Measurements from ENCODE around the gene HSPB6. TPM values are rescaled to one million over a fixed set of nuclear protein-coding genes. Genes with fewer than 3 reads are reported as not detected.

HSPB6 gene
- polyA plus RNA-seq, 1 of the 3 experiments (the other 2 are of a cell fraction) = 0.43 TPM

DNA sequence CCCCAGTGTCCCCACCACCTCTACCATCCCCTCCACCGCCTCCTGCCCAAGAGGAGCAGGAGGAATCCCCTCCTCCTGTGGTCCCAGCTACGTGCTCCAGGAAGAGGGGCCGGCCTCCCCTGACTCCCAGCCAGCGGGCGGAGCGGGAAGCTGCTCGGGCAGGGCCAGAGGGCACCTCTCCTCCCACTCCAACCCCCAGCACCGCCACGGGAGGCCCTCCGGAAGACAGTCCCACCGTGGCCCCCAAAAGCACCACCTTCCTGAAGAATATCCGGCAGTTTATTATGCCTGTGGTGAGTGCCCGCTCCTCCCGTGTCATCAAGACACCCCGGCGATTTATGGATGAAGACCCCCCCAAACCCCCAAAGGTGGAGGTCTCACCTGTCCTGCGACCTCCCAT, 36.2 kb downstream of the HSPB6 start:
- peaks cover 5 to 20% of the 10 kb centered on the region in 2 experiments; a peak in 3 of 4 replicates for H3K4me1 ChIP-seq (ENCODE audit: control insufficient read depth in 1 of 2, insufficient read depth in 2 of 2, low read depth in 1 of 2, low read length in 1 of 2)
- TF ChIP-seq, protein P1, sequence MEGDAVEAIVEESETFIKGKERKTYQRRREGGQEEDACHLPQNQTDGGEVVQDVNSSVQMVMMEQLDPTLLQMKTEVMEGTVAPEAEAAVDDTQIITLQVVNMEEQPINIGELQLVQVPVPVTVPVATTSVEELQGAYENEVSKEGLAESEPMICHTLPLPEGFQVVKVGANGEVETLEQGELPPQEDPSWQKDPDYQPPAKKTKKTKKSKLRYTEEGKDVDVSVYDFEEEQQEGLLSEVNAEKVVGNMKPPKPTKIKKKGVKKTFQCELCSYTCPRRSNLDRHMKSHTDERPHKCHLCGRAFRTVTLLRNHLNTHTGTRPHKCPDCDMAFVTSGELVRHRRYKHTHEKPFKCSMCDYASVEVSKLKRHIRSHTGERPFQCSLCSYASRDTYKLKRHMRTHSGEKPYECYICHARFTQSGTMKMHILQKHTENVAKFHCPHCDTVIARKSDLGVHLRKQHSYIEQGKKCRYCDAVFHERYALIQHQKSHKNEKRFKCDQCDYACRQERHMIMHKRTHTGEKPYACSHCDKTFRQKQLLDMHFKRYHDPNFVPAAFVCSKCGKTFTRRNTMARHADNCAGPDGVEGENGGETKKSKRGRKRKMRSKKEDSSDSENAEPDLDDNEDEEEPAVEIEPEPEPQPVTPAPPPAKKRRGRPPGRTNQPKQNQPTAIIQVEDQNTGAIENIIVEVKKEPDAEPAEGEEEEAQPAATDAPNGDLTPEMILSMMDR (IDR thresholded peaks at IDR 0.05) = no peak
- TF ChIP-seq YY1 (IDR thresholded peaks at IDR 0.05; ENCODE audit: low read depth) (no peak), GABPA (IDR thresholded peaks at IDR 0.05; ENCODE audit: low read depth) (no peak), EZH2phosphoT487 (IDR thresholded peaks at IDR 0.05; ENCODE audit: borderline replicate concordance, low read depth) (no peak), TCF12 (IDR thresholded peaks at IDR 0.05) (no peak), FOXM1 (IDR thresholded peaks at IDR 0.05; ENCODE audit: low read depth) (no peak), SIN3A (IDR thresholded peaks at IDR 0.05; ENCODE audit: borderline replicate concordance, low read depth, low read length) (no peak), FOSL2 (IDR thresholded peaks at IDR 0.05; ENCODE audit: borderline replicate concordance, low read depth) (no peak), NRF1 (IDR thresholded peaks at IDR 0.05; ENCODE audit: low read depth, low read length) (no peak), SMC3 (IDR thresholded peaks at IDR 0.05; ENCODE audit: low read depth, low read length) (no peak), MXI1 (IDR thresholded peaks at IDR 0.05; ENCODE audit: low read depth, low read length) (no peak), ELF1 (IDR thresholded peaks at IDR 0.05) (no peak)
- TF ChIP-seq, protein P2, sequence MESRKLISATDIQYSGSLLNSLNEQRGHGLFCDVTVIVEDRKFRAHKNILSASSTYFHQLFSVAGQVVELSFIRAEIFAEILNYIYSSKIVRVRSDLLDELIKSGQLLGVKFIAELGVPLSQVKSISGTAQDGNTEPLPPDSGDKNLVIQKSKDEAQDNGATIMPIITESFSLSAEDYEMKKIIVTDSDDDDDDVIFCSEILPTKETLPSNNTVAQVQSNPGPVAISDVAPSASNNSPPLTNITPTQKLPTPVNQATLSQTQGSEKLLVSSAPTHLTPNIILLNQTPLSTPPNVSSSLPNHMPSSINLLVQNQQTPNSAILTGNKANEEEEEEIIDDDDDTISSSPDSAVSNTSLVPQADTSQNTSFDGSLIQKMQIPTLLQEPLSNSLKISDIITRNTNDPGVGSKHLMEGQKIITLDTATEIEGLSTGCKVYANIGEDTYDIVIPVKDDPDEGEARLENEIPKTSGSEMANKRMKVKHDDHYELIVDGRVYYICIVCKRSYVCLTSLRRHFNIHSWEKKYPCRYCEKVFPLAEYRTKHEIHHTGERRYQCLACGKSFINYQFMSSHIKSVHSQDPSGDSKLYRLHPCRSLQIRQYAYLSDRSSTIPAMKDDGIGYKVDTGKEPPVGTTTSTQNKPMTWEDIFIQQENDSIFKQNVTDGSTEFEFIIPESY (IDR thresholded peaks at IDR 0.05; ENCODE audit: borderline replicate concordance, low read depth) = no peak
- TF ChIP-seq, protein P3, sequence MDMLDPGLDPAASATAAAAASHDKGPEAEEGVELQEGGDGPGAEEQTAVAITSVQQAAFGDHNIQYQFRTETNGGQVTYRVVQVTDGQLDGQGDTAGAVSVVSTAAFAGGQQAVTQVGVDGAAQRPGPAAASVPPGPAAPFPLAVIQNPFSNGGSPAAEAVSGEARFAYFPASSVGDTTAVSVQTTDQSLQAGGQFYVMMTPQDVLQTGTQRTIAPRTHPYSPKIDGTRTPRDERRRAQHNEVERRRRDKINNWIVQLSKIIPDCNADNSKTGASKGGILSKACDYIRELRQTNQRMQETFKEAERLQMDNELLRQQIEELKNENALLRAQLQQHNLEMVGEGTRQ (IDR thresholded peaks at IDR 0.05; ENCODE audit: borderline replicate concordance, low read depth, low read length) = no peak
- TF ChIP-seq, protein P4, sequence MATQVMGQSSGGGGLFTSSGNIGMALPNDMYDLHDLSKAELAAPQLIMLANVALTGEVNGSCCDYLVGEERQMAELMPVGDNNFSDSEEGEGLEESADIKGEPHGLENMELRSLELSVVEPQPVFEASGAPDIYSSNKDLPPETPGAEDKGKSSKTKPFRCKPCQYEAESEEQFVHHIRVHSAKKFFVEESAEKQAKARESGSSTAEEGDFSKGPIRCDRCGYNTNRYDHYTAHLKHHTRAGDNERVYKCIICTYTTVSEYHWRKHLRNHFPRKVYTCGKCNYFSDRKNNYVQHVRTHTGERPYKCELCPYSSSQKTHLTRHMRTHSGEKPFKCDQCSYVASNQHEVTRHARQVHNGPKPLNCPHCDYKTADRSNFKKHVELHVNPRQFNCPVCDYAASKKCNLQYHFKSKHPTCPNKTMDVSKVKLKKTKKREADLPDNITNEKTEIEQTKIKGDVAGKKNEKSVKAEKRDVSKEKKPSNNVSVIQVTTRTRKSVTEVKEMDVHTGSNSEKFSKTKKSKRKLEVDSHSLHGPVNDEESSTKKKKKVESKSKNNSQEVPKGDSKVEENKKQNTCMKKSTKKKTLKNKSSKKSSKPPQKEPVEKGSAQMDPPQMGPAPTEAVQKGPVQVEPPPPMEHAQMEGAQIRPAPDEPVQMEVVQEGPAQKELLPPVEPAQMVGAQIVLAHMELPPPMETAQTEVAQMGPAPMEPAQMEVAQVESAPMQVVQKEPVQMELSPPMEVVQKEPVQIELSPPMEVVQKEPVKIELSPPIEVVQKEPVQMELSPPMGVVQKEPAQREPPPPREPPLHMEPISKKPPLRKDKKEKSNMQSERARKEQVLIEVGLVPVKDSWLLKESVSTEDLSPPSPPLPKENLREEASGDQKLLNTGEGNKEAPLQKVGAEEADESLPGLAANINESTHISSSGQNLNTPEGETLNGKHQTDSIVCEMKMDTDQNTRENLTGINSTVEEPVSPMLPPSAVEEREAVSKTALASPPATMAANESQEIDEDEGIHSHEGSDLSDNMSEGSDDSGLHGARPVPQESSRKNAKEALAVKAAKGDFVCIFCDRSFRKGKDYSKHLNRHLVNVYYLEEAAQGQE (IDR thresholded peaks at IDR 0.05; ENCODE audit: low read depth, low read length) = no peak
- H3K9me3 ChIP-seq = no peaks in the 10 kb centered on the region
- H4K20me1 ChIP-seq (ENCODE audit: insufficient read depth) = peaks cover 28% of the 10 kb centered on the region
- H3K27me3 ChIP-seq (ENCODE audit: insufficient read depth) = no peaks in the 10 kb centered on the region
- H2AFZ ChIP-seq (ENCODE audit: low read depth) = no peak overlapping the region
- no peak for DNase-seq
- WGBS (ENCODE audit: low lambda C conversion rate) = 96% methylated on average over 8 of the region's 17 CpGs
- POLR2A ChIA-PET = interaction anchor here (1.6 kb wide), 1 partner anchor 16 kb away, joined by 5 read pairs; no protein-coding TSS in a partner anchor
- peaks cover 28% of the 10 kb centered on the region for H3K79me2 ChIP-seq (ENCODE audit: insufficient read depth)
- no peak overlapping the region for H3K27ac ChIP-seq (ENCODE audit: low read depth in 2 of 2, low read length in 1 of 2)
- H3K4me3 ChIP-seq (ENCODE audit: low read depth in 2 of 2, low read length in 1 of 2) = no peak overlapping the region
- CTCF ChIA-PET = interaction anchor here (2.4 kb wide), 1 partner anchor 20 kb away, joined by 7 read pairs; no protein-coding TSS in a partner anchor
- no peaks in the 10 kb centered on the region for H3K9me2 ChIP-seq
- no peak overlapping the region for H3K4me2 ChIP-seq
- H3F3A ChIP-seq (replicated peaks; ENCODE audit: insufficient read depth) = peaks cover 6% of the 10 kb centered on the region
- H3K9ac ChIP-seq = no peak overlapping the region
- H3K36me3 ChIP-seq (replicated peaks in 1 of 2; ENCODE audit: control insufficient read depth in 1 of 2, insufficient read depth in 2 of 2, low read length in 1 of 2) = peaks cover 13 to 51% of the 10 kb centered on the region in 2 experiments

Measured in SK-N-SH (cell line).